Sigmoid colon (tissue), 3 donors: Measurements from ENCODE around the gene PCSK5.

Experiments
- POLR2A ChIP-seq, 2 donors: fragments of 450-650 bp; IDR thresholded peaks; one replicate each; pipeline ENCODE4 v1.6.1; 2016; ENCODE audit warnings: antibody characterized with exemption in 2 of 2, mild to moderate bottlenecking in 2 of 2, moderate library complexity in 2 of 2
- TF ChIP-seq, protein P1 (sequence below), 4 experiments: fragments of 450-650 bp in 3 of 4; fragments of 200-600 bp in 1 of 4; IDR thresholded peaks; one replicate each; pipeline ENCODE4 v1.5.1; 2016 to 2019; ENCODE audit warnings: antibody characterized with exemption in 4 of 4, mild to moderate bottlenecking in 3 of 4, moderate library complexity in 2 of 4

DNA sequence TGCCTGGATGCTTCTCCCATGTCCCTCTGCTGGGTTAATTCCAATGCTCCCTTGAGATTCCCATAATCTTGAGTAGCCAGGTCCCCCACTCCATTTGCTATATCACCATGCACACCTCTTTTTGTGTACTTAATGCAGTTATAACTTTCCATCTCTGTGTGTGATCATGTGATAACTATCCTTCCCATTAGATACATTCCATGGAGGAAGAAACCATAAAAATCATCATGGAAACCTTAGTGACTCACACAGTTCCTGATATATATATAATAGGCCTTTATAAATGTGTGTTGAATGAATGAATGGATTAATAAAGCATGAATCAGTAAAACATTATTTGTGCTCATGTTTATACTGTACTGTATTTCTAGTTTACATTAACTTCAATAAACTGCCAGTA, 104.6 kb downstream of the PCSK5 start:
- no peak for TF ChIP-seq POLR2A (IDR thresholded peaks at IDR 0.05)
- TF ChIP-seq, protein P1, sequence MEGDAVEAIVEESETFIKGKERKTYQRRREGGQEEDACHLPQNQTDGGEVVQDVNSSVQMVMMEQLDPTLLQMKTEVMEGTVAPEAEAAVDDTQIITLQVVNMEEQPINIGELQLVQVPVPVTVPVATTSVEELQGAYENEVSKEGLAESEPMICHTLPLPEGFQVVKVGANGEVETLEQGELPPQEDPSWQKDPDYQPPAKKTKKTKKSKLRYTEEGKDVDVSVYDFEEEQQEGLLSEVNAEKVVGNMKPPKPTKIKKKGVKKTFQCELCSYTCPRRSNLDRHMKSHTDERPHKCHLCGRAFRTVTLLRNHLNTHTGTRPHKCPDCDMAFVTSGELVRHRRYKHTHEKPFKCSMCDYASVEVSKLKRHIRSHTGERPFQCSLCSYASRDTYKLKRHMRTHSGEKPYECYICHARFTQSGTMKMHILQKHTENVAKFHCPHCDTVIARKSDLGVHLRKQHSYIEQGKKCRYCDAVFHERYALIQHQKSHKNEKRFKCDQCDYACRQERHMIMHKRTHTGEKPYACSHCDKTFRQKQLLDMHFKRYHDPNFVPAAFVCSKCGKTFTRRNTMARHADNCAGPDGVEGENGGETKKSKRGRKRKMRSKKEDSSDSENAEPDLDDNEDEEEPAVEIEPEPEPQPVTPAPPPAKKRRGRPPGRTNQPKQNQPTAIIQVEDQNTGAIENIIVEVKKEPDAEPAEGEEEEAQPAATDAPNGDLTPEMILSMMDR (IDR thresholded peaks at IDR 0.05) = no peak
